Activated naive CD4-positive, alpha-beta T cell treated with anti-CD3 and anti-CD28 coated beads for 36 hours (primary cell): ENCODE measurements around the gene HSF2BP. TPM values are rescaled to one million over a fixed set of nuclear protein-coding genes. Genes with fewer than 3 reads are reported as not detected.

Source experiments
- CTCF ChIA-PET: fragments of 350-600 bp; sonication (Branson Sonifier 250); formaldehyde crosslinking; loops from one replicate; lab custom pipeline; 2021; ENCODE audit warnings: antibody characterized with exemption; lab: Charles Lee
- DNase-seq: peaks from one replicate; pipeline ENCODE4 v3.0.0-alpha.2; 2020
- H3K27ac Mint-ChIP-seq: one replicate; pipeline ENCODE4 v1.8.0; 2021; ENCODE audit warnings: mild to moderate bottlenecking, mixed read lengths
- H3K27me3 Mint-ChIP-seq: one replicate; pipeline ENCODE4 v1.8.0; 2021; ENCODE audit warnings: low read depth, mixed read lengths
- H3K36me3 Mint-ChIP-seq: one replicate; pipeline ENCODE4 v1.8.0; 2021; ENCODE audit warnings: low read depth, mixed read lengths
- H3K4me1 Mint-ChIP-seq: one replicate; pipeline ENCODE4 v1.8.0; 2021; ENCODE audit warnings: low read depth, mixed read lengths
- H3K4me3 Mint-ChIP-seq: one replicate; pipeline ENCODE4 v1.8.0; 2021; ENCODE audit warnings: mild to moderate bottlenecking, moderate library complexity, mixed read lengths
- H3K9me3 Mint-ChIP-seq: one replicate; pipeline ENCODE4 v1.8.0; 2021; ENCODE audit warnings: mixed read lengths
- intact Hi-C: fragments of 100-400 bp; cut with micrococcal nuclease; formaldehyde crosslinking; loops from one replicate; pipeline ENCODE4 v1.15.1; 2023
- total RNA-seq, 2 experiments: library from RNA; stranded (reverse); gene quantifications; one replicate each; pipeline ENCODE4 v1.2.3, GENCODE V29; 2021

Gene HSF2BP
- total RNA-seq, 2 experiments from 2014 or later = 1.3 to 2.1 TPM

- Mint-ChIP-seq H3K9me3 (no peaks in the 10 kb centered on the region), H3K36me3 (peaks cover 61% of the 10 kb centered on the region), H3K27me3 (no peaks in the 10 kb centered on the region), H3K27ac (no peak overlapping the region), H3K4me3 (no peak overlapping the region), H3K4me1 (peaks cover 11% of the 10 kb centered on the region)
- no peak for DNase-seq
- CTCF ChIA-PET = no interaction called here
- intact Hi-C loops = loop anchor here (10.0 kb wide), 1 partner anchor 60 kb away; no protein-coding TSS in a partner anchor
These were observed 35.3 kb upstream of the HSF2BP start for GRCh38 chr21:43694437-43695079.

DNA sequence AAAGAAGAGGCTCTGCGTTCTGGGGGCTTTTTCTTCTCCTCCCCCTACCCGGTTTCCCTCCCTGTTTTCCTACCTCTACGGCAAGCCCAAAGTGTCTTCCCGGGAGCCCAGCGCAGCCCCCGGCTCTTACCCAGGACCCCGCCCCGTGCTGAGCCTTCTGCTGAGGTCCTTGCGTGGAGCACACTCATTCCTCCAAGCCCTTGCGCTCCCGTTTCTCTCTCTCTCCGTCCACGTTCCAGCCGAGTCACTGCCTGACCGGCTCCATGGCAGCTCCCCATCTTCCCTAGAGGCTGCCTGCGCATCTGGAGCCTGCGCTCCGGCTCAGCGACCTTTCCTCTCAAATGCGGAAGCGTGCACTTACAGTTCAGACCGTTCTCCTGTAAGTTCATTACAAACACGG lies 34.7 kb upstream of the HSF2BP start:
- intact Hi-C loops = loop anchor here (10.0 kb wide), 1 partner anchor 61 kb away; no protein-coding TSS in a partner anchor
- H3K4me1 Mint-ChIP-seq = peaks cover 11% of the 10 kb centered on the region
- CTCF ChIA-PET = no interaction called here
- H3K9me3 Mint-ChIP-seq = no peaks in the 10 kb centered on the region
- no peaks in the 10 kb centered on the region for H3K27me3 Mint-ChIP-seq
- peaks cover 60% of the 10 kb centered on the region for H3K36me3 Mint-ChIP-seq
- DNase-seq = no peak
- H3K27ac Mint-ChIP-seq = no peak overlapping the region
- H3K4me3 Mint-ChIP-seq = no peak overlapping the region

DNA sequence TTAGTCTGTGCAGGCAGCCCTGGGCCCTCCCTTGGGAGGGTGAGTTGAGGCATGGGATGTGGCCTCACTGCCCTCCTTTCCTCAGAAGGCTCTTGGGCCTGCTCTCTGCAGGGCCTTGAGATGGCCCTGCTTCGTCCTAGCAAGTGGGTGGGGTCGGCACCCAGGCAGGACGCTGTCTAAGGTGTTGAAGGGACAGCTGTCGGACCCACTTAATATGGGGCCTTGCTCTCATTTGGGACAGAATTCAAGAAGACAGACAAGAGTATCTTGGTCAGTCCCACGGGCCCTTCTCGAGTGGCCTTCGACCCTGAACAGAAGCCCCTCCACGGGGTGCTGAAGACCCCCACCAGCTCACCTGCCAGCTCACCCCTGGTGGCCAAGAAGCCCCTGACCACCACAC lies 33.7 kb upstream of the HSF2BP start:
- CTCF ChIA-PET = no interaction called here

GRCh38 chr21:43691801-43692200 lies 32.5 kb upstream of the HSF2BP start:
- DNase-seq = no peak
- no peaks in the 10 kb centered on the region for H3K27me3 Mint-ChIP-seq
- no peak overlapping the region for H3K4me3 Mint-ChIP-seq
- peaks cover 53% of the 10 kb centered on the region for H3K36me3 Mint-ChIP-seq
- no peak overlapping the region for H3K27ac Mint-ChIP-seq
- intact Hi-C loops = loop anchor here (10.0 kb wide), 1 partner anchor 63 kb away; no protein-coding TSS in a partner anchor
- CTCF ChIA-PET = interaction anchor here (0.7 kb wide), 1 partner anchor 37 kb away, joined by 3 read pairs; no protein-coding TSS in a partner anchor
- H3K4me1 Mint-ChIP-seq = peaks cover 4% of the 10 kb centered on the region
- H3K9me3 Mint-ChIP-seq = no peaks in the 10 kb centered on the region

More for the DNA sequence above, 33.7 kb upstream of the HSF2BP start:
- Mint-ChIP-seq H3K27ac (no peak overlapping the region), H3K4me1 (peaks cover 11% of the 10 kb centered on the region), H3K4me3 (no peak overlapping the region), H3K27me3 (no peaks in the 10 kb centered on the region), H3K9me3 (no peaks in the 10 kb centered on the region), H3K36me3 (peaks cover 53% of the 10 kb centered on the region)
- no peak for DNase-seq
- intact Hi-C loops = loop anchor here (10.0 kb wide), 1 partner anchor 62 kb away; no protein-coding TSS in a partner anchor

DNA sequence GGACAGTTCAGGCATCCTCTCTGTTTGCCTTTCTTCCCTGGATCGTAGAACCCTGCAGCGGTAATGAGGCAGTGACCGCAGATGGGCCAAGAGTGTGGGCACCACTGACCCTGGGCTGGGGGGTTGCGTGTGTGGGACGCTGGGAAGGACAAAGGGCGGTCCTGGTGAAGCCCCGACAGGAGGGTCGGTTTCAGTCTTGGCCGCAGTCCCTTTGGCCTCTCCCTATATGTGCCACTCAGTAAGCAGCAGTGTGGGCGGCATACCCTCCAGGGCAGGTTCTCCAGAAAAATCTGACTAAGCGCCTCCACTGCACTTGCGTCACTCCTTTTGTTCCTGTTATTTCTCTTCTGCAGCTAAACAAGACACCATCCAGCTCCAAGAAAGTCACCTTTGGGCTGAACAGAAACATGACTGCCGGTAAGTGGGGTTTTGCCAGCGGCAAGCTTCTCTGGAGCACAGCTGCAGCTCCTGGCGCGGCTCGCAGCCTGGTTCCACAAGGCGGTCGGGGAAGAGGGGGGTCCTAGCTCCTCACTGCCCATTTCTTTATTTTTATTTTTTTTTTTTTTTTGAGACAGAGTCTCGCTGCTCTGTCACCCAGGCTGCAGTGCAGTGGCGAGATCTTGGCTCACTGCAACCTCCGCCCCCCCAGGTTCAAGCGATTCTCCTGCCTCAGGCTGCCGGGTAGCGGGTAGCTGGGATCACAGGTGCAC lies 32.0 kb upstream of the HSF2BP start:
- Mint-ChIP-seq H3K4me1 (peaks cover 3% of the 10 kb centered on the region), H3K27ac (no peak overlapping the region), H3K27me3 (no peaks in the 10 kb centered on the region), H3K4me3 (no peak overlapping the region), H3K36me3 (peaks cover 53% of the 10 kb centered on the region), H3K9me3 (no peaks in the 10 kb centered on the region)
- DNase-seq = no peak
- CTCF ChIA-PET = no interaction called here
- intact Hi-C loops = loop anchor here (10.0 kb wide), 1 partner anchor 64 kb away; no protein-coding TSS in a partner anchor

DNA sequence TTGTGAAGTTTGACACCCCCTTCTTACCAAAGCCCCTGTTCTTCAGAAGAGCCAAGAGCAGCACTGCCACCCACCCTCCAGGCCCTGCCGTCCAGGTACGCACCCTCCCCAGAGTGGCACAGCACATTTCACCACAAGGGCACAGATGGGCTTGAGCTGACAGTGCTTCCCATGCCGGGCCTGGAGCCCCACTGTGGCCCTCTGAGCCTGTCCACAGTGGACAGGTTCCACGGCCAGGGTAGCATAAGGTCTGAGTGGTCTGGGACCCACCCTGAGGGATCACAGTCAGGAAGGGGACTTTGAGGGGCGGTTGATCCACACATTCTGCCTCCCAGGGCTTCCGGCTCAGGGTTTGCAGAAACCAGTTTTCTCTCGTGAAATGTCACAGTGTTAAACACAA lies 31.1 kb upstream of the HSF2BP start:
- no peaks in the 10 kb centered on the region for H3K27me3 Mint-ChIP-seq
- H3K4me1 Mint-ChIP-seq = no peaks in the 10 kb centered on the region
- peaks cover 52% of the 10 kb centered on the region for H3K36me3 Mint-ChIP-seq
- CTCF ChIA-PET = no interaction called here
- DNase-seq = no peak
- H3K9me3 Mint-ChIP-seq = no peaks in the 10 kb centered on the region
- H3K4me3 Mint-ChIP-seq = no peak overlapping the region
- intact Hi-C loops = loop anchor here (10.0 kb wide), 1 partner anchor 64 kb away; no protein-coding TSS in a partner anchor
- H3K27ac Mint-ChIP-seq = no peak overlapping the region

- no peak overlapping the region for H3K27ac Mint-ChIP-seq
- no peak overlapping the region for H3K4me3 Mint-ChIP-seq
These were observed 30.5 kb upstream of the HSF2BP start for GRCh38 chr21:43689556-43690337.

GRCh38 chr21:43688906-43689305 lies 29.6 kb upstream of the HSF2BP start:
- no peaks in the 10 kb centered on the region for H3K27me3 Mint-ChIP-seq
- peaks cover 58% of the 10 kb centered on the region for H3K36me3 Mint-ChIP-seq
- DNase-seq = no peak
- no peaks in the 10 kb centered on the region for H3K4me1 Mint-ChIP-seq
- H3K27ac Mint-ChIP-seq = no peak overlapping the region
- H3K4me3 Mint-ChIP-seq = no peak overlapping the region
- CTCF ChIA-PET = no interaction called here
- intact Hi-C loops = no loop called here
- no peaks in the 10 kb centered on the region for H3K9me3 Mint-ChIP-seq

More at GRCh38 chr21:43689556-43690337, 30.5 kb upstream of the HSF2BP start:
- H3K4me1 Mint-ChIP-seq = no peaks in the 10 kb centered on the region
- intact Hi-C loops = loop anchor here (10.0 kb wide), 1 partner anchor 65 kb away; no protein-coding TSS in a partner anchor
- no peak for DNase-seq
- H3K36me3 Mint-ChIP-seq = peaks cover 56% of the 10 kb centered on the region
- CTCF ChIA-PET = no interaction called here
- H3K9me3 Mint-ChIP-seq = no peaks in the 10 kb centered on the region
- H3K27me3 Mint-ChIP-seq = no peaks in the 10 kb centered on the region

DNA sequence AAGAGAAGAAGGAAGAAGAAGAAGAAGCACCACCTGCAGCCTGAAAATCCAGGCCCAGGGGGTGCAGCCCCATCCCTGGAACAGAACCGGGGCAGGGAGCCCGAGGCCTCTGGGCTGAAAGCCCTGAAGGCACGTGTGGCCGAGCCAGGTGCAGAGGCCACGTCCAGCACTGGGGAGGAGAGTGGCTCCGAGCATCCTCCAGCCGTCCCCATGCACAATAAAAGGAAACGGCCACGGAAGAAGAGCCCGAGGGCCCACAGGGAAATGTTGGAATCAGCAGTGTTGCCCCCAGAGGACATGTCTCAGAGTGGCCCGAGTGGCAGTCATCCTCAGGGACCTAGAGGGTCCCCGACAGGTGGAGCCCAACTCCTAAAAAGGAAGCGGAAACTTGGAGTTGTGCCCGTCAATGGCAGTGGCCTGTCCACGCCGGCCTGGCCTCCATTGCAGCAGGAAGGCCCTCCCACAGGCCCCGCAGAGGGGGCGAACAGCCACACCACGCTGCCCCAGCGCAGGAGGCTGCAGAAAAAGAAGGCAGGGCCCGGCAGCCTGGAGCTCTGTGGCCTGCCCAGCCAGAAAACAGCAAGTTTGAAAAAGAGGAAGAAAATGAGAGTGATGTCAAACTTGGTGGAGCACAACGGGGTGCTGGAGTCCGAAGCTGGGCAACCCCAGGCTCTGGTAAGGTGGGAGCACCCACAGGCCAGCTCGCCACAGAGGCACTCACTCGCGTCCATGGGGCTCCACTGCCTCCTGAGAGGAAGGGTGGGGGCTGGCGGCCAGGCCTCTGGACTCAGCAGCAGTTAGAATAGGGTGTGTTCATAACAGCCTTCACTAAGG lies 28.5 kb upstream of the HSF2BP start:
- Mint-ChIP-seq H3K9me3 (no peaks in the 10 kb centered on the region), H3K27ac (no peak overlapping the region), H3K4me1 (no peaks in the 10 kb centered on the region), H3K4me3 (no peak overlapping the region), H3K27me3 (no peaks in the 10 kb centered on the region), H3K36me3 (peaks cover 52% of the 10 kb centered on the region)
- CTCF ChIA-PET = no interaction called here
- no peak for DNase-seq
- intact Hi-C loops = no loop called here

- Mint-ChIP-seq H3K27ac (no peak overlapping the region), H3K36me3 (peaks cover 51% of the 10 kb centered on the region), H3K27me3 (no peaks in the 10 kb centered on the region), H3K4me1 (no peaks in the 10 kb centered on the region), H3K9me3 (no peaks in the 10 kb centered on the region), H3K4me3 (no peak overlapping the region)
- CTCF ChIA-PET = no interaction called here
- intact Hi-C loops = no loop called here
- no peak for DNase-seq
These were observed 27.7 kb upstream of the HSF2BP start for GRCh38 chr21:43686811-43687565.

GRCh38 chr21:43684424-43684823 lies 25.1 kb upstream of the HSF2BP start:
- peaks cover 48% of the 10 kb centered on the region for H3K36me3 Mint-ChIP-seq
- H3K27ac Mint-ChIP-seq = no peak overlapping the region
- no peaks in the 10 kb centered on the region for H3K9me3 Mint-ChIP-seq
- CTCF ChIA-PET = no interaction called here
- H3K4me1 Mint-ChIP-seq = no peaks in the 10 kb centered on the region
- H3K27me3 Mint-ChIP-seq = no peaks in the 10 kb centered on the region
- no peak for DNase-seq
- intact Hi-C loops = no loop called here
- H3K4me3 Mint-ChIP-seq = no peak overlapping the region
